HG03378 (cell line): ENCODE data around the gene SOD1.
"Not testable (repeated sequence)": the region's sequence is repeated elsewhere in the genome, so short reads cannot be mapped to it uniquely, and the experiment has no call there.

Experiments used
- ATAC-seq: cut with Tn5 transposase; IDR thresholded peaks from one replicate; pipeline ENCODE4 v1.9.1; 2021; ENCODE audit warnings: mild to moderate bottlenecking, moderate library complexity; ENCODE audit not compliant: unreplicated experiment

Gene SOD1

DNA sequence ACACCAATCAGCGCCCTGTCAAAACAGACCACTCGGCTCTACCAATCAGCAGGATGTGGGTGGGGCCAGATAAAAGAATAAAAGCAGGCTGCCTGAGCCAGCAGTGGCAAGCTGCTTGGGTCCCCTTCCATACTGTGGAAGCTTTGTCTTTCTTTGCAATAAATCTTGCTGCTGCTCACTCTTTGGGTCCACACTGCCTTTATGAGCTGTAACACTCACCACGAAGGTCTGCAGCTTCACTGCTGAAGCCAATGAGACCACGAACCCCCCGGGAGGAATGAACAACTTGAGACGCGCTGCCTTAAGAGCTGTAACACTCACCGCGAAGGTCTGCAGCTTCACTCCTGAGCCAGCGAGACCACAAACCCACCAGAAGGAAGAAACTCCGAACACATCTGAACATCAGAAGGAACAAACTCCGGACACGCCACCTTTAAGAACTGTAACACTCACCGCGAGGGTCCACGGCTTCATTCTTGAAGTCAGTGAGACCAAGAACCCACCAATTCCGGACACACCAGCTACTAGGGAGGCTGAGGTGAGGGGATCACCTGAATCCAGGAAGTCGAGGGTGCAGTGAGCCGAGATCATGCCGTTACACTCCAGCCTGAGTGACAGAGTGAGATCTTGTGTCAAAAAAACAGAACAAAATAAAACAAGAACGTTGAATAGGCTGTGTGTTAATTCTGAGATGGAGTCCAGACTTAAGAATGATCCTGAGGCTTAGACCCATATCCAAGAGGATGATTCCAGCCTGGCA, 4.5 kb upstream of the SOD1 start:
- not testable (repeated sequence) for ATAC-seq

DNA sequence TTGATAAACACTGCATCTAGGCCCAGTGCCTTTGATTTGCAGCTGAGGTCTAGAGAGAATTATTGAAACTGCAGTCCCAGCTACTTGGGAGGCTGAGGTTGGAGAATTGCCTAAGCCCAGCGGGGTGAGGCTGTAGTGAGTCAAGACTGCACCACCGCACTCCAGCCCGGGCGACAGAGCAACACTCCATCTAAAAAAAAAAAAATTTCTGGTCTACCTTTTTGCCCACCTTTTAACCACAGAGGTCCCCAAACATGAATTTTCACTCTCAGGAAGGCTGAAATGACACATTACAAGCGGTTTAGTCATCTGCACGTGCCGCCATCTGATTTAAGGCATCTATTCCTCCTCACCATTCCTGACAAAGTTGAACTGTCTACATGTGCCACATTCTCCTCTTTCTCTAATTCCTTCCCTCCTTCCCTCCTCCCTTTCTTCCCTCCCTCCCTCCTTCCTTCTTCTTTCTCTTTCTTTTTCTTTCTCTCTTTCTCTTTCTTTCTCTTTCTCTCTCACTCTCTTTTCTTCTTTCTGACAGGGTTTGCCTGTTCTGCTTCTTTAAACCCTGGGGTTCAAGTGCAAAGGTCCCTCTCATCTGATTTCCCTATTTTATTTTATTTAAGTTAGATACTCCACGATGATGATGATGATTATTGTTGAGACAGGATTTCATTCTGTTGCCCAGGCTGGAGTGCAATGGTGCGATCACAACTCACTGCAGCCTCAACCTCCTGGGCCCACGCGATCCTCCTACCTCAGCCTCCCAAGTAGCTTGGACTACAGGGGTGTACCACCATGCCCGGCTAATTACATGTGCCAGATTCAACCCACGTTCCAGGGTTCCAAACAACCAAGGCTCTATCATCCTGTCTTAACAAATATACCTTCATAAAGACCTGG, 3.0 kb upstream of the SOD1 start:
- ATAC-seq, result no peak

DNA sequence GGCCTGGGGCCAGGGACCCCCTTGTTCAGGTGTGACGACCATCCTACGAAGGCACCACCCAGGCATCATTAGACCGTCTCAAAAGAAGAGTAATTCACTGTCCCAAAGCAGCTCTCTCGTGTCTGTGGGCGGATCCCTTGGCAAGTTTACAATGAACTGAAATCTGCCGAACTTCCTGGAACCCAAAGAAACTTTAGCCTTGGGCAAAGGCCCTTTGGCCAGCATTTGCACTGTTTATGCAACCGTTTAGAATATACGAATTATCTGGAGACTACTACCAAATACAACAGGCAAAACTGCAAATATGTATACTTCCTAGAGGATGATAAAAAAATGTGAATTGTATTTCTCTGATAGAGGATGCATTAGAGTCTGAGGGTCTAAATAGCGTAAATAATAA, 1.4 kb upstream of the SOD1 start:
- no peak for ATAC-seq

DNA sequence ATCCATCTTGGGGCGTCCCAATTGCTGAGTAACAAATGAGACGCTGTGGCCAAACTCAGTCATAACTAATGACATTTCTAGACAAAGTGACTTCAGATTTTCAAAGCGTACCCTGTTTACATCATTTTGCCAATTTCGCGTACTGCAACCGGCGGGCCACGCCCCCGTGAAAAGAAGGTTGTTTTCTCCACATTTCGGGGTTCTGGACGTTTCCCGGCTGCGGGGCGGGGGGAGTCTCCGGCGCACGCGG, 282 bp upstream of the SOD1 start:
- peak; percentile 35 for ATAC-seq

DNA sequence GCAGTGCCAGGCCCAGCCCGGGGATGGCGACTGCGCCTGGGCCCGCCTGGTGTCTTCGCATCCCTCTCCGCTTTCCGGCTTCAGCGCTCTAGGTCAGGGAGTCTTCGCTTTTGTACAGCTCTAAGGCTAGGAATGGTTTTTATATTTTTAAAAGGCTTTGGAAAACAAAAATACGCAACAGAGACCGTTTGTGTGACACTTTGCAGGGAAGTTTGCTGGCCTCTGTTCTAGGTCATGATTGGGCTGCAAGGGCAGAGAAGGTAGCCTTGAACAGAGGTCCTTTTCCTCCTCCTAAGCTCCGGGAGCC, 719 bp downstream of the SOD1 start:
- peak; percentile 22 for ATAC-seq

DNA sequence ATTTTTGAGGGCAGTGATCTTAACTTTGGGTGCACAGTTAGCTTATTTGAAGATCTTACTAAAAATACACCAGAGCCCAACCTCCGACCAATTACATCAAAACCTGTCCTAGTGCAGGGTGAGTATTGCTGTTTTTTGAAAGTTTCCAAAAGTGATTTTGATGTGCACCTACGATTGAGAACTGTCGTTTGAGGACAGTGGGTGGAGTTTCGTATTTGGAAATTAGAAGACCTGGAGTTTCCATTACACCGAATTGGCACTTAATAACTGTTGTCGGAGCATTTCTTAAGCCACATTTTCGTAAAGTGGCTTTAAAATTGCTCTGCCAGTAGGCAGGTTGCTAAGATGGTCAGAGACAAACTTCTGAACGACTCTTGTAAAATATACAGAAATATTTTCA, 1.1 kb downstream of the SOD1 start:
- no peak for ATAC-seq

DNA sequence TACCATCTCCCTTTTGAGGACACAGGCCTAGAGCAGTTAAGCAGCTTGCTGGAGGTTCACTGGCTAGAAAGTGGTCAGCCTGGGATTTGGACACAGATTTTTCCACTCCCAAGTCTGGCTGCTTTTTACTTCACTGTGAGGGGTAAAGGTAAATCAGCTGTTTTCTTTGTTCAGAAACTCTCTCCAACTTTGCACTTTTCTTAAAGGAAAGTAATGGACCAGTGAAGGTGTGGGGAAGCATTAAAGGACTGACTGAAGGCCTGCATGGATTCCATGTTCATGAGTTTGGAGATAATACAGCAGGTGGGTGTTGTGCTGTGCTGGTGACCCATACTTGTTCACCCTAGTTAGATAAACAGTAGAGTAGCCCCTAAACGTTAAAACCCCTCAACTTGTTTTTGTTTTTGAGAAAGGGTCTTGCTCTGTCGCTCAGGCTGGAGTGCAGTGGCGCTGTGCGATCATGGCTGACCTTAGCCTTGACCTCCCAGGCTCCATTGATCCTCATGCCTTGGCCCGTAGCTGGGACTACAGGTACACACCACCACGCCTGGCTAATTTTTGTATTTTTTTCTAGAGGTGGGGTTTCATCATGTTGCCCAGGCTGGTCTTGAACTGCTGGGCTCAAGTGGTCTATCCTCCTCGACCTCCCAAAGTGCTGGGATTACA, 4.2 kb downstream of the SOD1 start:
- no peak for ATAC-seq

DNA sequence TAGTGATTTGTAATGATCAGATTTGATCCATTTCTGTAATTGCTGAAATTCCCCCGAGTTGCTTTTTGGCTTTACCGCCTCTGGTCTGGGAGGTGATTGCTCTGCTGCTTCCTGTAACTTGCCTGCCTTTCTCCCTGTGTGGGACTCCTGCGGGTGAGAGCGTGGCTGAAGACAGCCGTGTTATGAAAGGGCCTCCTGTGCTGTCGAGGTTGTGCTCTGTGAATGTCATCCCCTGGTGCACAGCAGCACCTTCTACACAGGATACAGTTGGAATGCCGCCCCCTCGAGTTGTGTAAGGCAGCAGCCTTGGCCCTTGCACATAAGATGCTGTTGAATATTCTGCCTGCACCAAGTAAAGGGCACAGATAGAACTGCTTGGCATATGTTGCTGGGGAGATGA, 5.9 kb downstream of the SOD1 start:
- no peak for ATAC-seq

DNA sequence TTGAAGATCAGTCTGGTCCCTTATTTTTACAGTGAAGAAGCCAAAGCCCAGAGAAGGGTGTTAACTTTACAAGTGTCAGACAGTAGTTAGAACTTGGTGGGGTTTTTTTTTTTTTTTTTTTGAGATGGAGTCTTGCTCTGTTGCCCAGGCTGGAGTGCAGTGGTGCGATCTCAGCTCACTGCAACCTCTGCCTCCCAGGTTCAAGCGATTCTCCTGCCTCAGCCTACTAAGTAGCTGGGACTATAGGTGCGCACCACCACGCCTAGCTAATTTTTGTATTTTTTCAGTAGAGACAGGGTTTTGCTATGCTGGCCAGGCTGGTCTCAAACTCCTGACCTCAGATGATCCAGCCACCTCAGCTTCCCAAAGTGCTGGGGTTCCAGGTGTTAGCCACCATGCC, 6.4 kb downstream of the SOD1 start:
- ATAC-seq, result not testable (repeated sequence)

DNA sequence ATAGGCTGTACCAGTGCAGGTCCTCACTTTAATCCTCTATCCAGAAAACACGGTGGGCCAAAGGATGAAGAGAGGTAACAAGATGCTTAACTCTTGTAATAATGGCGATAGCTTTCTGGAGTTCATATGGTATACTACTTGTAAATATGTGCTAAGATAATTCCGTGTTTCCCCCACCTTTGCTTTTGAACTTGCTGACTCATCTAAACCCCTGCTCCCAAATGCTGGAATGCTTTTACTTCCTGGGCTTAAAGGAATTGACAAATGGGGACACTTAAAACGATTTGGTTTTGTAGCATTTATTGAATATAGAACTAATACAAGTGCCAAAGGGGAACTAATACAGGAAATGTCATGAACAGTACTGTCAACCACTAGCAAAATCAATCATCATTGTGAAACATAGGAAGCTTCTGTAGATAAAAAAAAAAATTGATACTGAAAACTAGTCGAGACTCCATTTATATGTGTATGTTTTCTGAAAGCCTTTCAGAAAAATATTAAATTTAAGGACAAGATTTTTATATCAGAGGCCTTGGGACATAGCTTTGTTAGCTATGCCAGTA, 7.0 kb downstream of the SOD1 start:
- ATAC-seq, result no peak

DNA sequence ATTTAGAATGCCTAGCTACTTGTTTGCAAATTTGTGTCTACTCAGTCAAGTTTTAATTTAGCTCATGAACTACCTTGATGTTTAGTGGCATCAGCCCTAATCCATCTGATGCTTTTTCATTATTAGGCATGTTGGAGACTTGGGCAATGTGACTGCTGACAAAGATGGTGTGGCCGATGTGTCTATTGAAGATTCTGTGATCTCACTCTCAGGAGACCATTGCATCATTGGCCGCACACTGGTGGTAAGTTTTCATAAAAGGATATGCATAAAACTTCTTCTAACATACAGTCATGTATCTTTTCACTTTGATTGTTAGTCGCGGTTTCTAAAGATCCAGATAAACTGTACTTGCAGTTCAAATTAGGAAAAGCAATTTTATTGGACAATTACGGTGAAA, 7.6 kb downstream of the SOD1 start:
- no peak for ATAC-seq

DNA sequence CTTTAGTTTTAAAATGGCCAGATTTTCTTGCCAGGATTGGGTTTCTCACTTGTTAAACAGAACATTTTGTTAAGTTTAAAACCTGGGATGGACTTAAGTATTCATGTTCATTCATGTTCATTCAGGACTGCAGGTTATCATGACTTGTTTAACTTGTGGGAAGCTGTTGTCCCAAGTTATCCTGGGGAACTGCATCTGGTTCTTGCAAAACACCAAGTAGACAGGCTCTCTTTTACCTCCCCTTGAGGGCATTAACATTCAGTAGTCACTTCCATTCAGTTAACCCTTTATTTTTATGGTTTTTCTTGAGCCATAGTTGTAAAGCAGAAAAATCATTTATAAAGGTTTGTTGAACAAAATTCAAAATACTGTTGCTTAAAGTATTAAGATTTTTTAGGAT, 8.1 kb downstream of the SOD1 start:
- ATAC-seq, result no peak

DNA sequence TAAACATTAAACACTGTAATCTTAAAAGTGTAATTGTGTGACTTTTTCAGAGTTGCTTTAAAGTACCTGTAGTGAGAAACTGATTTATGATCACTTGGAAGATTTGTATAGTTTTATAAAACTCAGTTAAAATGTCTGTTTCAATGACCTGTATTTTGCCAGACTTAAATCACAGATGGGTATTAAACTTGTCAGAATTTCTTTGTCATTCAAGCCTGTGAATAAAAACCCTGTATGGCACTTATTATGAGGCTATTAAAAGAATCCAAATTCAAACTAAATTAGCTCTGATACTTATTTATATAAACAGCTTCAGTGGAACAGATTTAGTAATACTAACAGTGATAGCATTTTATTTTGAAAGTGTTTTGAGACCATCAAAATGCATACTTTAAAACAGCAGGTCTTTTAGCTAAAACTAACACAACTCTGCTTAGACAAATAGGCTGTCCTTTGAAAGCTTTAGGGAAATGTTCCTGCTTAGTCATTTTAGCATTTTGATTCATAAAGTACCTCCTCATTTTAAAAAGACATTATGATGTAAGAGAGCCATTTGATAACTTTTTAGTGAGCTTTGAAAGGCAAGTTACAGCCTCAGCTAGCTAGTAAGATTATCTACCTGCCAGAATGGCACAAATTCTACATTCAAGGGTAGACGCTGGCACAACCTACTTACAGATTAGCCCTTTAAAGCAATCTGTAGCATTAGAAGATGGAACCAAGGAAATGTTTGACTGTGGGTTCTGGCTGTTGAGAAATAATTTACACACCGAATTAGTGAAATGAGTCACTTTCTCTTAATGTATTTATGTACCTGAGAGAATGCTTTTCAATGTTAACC, 9.4 kb downstream of the SOD1 start:
- ATAC-seq, result peak; percentile 53

DNA sequence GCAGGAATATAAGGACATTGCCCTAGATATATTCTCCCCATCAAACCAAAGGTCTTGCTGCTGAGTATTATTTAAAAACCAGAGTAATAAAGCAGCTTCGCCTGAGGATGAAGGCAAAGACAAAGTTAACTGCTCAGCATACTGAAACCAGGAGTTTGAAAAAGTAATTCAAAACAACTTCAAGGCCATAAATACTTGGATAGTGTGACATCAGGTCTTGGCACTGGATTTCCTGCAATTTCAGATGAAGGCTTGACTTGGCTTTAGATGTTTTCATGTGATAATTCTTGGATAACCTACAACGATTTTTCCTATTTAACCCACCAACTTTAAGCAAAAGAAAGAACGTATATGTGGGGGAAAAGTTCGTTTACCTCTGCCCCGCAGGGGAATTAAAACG, 10.6 kb downstream of the SOD1 start:
- ATAC-seq, result no peak

DNA sequence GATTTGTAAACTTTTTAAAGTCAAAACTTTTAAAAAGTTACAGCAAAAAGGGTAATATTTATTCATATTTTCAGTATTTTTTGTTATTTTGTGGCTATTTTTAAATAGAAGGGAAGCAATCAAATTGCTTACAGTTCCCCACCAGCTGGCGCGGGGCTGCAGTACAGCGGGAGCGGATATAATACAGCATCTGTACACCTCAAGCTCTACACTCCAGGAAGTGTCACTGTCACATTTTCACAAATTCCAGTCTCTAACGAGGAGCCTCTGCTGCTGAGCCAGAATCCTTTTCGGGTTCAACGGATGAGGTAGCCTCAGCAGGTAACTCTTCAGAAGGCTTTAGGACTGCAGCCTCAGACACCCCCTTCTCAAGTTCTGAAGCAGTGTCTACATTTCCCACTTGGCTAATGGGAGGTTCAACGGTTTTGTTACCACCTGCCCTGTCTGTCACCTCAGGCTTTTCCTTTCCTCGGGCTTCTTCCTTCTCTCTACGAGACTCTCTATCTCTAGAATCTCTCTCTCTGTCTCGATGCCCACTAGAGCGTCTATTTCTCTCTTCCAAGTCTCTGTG, 11.7 kb downstream of the SOD1 start:
- ATAC-seq, result no peak

DNA sequence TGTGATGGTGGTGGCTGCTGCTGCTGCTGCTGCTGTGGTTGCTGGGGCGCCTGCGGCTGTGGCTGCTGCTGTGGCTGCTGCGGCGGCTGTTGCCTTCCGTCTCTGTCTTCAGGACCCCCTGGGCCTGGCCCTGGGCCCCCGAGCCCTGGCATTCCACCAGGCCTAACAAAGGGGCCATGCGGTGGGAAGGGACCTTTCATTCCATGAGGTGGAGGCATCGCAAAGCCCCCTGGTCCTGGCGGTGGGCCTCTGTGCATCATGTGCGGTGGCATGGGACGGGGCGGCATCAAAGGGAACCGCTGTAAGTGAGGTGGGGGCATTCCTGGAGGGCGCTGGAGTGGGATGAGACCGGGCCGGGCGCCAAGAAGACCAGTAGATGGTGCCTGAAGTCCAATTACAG, 12.4 kb downstream of the SOD1 start:
- no peak for ATAC-seq

DNA sequence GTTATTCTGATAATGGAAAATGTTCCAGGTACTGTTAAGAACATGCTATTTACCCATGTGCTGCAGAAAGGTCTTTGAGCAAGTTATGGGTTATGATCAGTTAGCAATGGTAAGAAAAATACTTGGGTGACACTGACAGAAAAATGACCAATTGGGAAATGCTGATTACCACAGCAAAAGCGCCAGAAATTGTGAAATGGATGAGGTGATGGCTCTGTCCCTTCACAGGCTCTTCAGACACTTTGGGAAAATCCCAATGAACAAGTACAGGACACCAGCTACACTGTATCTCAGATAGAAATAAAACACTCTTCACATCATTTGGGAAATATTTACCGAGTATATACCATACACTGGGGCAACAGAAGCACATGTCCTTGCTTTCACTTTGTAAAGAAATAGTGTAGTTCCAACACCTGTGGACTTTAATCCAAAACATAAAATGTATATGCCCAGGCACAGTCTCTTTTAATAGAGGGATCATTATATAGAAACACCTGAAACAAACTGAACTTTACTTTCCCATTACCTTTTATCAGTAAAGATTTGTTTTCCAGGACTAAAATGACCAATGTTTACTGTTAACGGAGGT, 13.9 kb downstream of the SOD1 start:
- no peak for ATAC-seq

DNA sequence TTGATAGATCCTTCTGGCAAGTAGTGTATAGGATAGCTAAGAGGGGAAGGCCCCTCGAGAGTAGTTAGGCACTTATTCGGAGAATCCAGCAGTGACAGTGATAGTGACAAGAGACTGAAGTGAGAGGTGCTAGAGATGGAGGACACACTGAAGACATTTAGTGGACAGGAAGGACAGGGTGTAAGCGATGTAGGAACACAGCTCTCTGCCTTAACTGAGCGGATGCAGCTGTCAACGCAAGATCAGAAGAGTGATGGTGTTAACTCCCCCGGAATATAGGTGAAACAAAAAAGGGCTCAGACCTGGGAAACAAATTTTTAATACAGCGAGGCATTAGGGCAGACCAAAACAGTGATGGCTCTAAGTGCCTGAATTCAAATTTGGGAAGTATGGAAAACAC, 15.8 kb downstream of the SOD1 start:
- ATAC-seq, result no peak

DNA sequence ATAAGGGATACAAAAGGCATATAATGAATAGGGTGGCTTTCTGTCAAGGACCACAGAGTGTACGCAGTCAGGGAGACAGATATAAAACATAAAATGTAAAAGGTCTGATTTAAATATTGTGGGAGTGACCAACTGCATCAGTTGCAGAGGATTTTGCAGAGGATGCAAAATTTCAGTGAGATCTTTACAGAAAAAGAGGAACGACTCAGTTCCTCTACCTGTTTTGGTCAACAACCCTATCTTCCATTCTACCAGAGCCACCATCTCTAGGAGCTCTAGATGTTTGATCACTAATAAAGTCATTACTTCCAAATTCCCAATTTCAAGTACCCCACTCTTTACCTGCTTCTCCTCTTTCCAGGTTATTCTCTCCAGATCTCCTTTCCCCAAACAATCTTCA, 16.5 kb downstream of the SOD1 start:
- ATAC-seq, result no peak

DNA sequence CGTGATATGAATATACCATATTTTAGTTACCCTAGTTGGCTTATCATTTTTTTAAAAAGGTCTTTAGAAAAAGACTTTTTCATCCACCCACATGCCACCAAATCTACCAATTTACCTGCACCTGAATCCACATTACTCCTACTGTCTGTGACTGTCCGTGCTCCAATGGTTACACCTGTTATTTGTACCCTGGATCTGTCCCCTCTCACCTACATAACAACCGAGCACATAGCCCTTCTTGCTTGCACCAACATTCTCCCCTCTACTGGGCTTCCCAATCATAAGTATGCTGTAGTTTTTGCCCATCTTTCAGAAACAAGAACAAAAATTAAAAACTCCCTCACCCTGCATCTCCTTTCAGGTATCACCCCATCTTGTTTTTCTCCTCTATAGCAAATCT, 17.6 kb downstream of the SOD1 start:
- ATAC-seq, result no peak
